Ishikawa (cell line): ENCODE results near the gene RIMS1.

Source experiments
- CEBPB ChIP-seq: IDR thresholded peaks from 2 replicates; pipeline ENCODE4 v1.6.1; 2012
- NFIC ChIP-seq: IDR thresholded peaks from 2 replicates; pipeline ENCODE4 v1.6.1; 2012

GRCh38 chr6:72425003-72425681, 538.8 kb downstream of the RIMS1 start:
- no peak for TF ChIP-seq NFIC
- no peak for TF ChIP-seq CEBPB
